NCI-H345 (cell line): ENCODE results near the gene RANBP3L.
A peak's percentile ranks its signal among the peaks of the same experiment; 100 is the strongest.
"Not testable (repeated sequence)": the region's sequence is repeated elsewhere in the genome, so short reads cannot be mapped to it uniquely, and the experiment has no call there.

Experiments
- DNase-seq: peaks from one replicate; lab custom pipeline; 2025; lab: John Stamatoyannopoulos, UW

The RANBP3L gene

GRCh38 chr5:36285837-36286615 lies 15.7 kb downstream of the RANBP3L start:
- DNase-seq = no peak

GRCh38 chr5:36283775-36284174 lies 17.9 kb downstream of the RANBP3L start:
- DNase-seq = not testable (repeated sequence)

- no peak for DNase-seq
Observed at GRCh38 chr5:36281626-36282025, 20.1 kb downstream of the RANBP3L start.

GRCh38 chr5:36279054-36279698 lies 22.5 kb downstream of the RANBP3L start:
- no peak for DNase-seq

- no peak for DNase-seq
Observed at GRCh38 chr5:36277521-36278176, 24.1 kb downstream of the RANBP3L start.

- no peak for DNase-seq
Observed at GRCh38 chr5:36276864-36277263, 24.8 kb downstream of the RANBP3L start.

- no peak for DNase-seq
Observed at GRCh38 chr5:36273809-36274526, 27.7 kb downstream of the RANBP3L start.

- no peak for DNase-seq
Observed at GRCh38 chr5:36272136-36272690, 29.5 kb downstream of the RANBP3L start.

- no peak for DNase-seq
Observed at GRCh38 chr5:36270876-36271575, 30.7 kb downstream of the RANBP3L start.

GRCh38 chr5:36270175-36270574 lies 31.5 kb downstream of the RANBP3L start:
- peak; percentile 3 for DNase-seq

GRCh38 chr5:36269478-36269877 lies 32.2 kb downstream of the RANBP3L start:
- no peak for DNase-seq

GRCh38 chr5:36267905-36268304 lies 33.8 kb downstream of the RANBP3L start:
- no peak for DNase-seq

GRCh38 chr5:36264202-36264760 lies 37.4 kb downstream of the RANBP3L start:
- no peak for DNase-seq

GRCh38 chr5:36261186-36261585 lies 40.5 kb downstream of the RANBP3L start:
- no peak for DNase-seq

- no peak for DNase-seq
Observed at GRCh38 chr5:36253575-36253974, 48.1 kb downstream of the RANBP3L start.

- no peak for DNase-seq
Observed at GRCh38 chr5:36252722-36253365, 48.9 kb downstream of the RANBP3L start.

GRCh38 chr5:36251218-36251617 lies 50.5 kb downstream of the RANBP3L start:
- DNase-seq = no peak

GRCh38 chr5:36250427-36250826 lies 51.3 kb downstream of the RANBP3L start:
- DNase-seq = no peak

GRCh38 chr5:36246036-36246800 lies 55.5 kb downstream of the RANBP3L start:
- no peak for DNase-seq

GRCh38 chr5:36244076-36244475 lies 57.6 kb downstream of the RANBP3L start:
- DNase-seq = no peak
